GM19467 (cell line): ENCODE data around the gene CCDC192.
"Not testable (repeated sequence)": the region's sequence is repeated elsewhere in the genome, so short reads cannot be mapped to it uniquely, and the experiment has no call there.

Source experiments
- ATAC-seq: cut with Tn5 transposase; IDR thresholded peaks from one replicate; pipeline ENCODE4 v1.9.1; 2021; ENCODE audit warnings: mild to moderate bottlenecking, moderate library complexity; ENCODE audit not compliant: unreplicated experiment

CCDC192 gene

DNA sequence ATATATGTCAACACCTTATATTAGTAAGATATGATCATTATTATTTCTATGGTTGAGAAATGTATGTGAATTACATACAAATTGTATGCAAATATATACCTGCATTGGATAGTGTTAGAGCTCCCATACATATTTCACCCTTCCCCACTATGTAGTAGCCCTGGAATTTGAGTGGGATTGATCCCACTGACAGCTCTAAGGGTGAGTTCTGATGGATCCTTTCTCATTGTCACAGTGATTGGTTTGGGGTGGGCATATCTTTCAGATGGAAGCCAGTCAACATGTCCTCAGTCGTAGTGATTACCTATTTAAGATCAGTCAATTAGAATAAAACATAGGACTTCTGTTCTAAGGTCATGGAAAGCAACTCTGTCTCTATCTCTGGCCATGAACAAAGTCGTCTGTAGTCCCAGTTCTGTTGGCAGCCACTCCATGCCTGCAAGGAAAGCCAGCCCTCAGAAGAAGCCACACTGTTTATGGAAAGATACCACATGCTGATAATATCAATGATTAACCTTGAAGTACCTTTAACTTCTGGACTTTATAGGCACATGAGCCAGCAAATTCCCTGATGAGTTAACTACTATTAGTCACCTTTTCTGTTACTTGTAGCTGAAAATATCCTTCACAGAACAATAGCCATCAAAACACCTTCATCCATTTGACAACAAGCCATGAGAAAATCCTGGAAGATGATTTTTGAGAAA lies 5.1 kb upstream of the CCDC192 start:
- ATAC-seq: no peak

DNA sequence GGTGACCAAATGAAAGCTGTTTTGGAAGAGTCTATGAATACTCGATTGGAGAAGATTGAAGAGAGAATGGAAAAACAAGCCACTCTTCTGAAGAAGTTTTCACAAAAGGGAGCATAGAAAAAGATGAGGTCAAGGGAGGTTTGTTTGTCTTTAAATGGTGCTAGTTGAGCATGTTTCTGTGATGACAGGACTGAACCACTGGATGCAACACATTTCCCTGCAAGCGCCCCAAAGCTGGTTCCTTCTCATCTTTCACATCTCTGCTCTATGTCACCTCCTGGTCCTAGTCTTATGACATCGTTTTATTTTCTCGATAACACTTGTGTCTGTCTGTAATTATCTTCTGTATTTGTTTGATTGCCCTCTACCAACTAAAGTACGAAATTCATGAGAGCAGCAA lies 3.8 kb upstream of the CCDC192 start:
- ATAC-seq: no peak

DNA sequence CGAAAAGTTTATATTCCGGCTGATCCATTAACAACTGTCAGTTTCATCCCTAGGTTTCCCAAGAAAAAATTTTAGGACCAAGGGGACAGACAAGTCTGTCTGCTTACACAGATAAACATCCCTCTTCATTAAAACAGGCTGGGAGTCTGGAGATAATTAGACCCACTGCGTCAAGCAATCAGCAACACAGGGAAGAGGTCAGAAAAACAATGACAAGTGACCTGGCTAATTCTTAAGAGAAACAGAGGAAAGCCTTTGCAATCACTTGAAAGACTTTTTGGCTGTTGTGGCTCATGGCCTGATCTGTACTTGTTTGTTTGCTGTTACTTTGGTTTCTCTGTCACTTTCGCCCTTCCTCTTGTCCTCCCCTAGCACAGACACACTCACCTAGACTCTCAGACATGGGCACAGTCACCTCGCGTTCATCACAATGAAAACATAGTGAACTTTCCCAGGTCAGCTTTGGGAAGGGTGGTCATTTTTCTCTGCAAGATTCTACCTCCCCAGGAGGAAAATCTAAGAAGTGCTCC lies 2.9 kb upstream of the CCDC192 start:
- ATAC-seq: no peak

DNA sequence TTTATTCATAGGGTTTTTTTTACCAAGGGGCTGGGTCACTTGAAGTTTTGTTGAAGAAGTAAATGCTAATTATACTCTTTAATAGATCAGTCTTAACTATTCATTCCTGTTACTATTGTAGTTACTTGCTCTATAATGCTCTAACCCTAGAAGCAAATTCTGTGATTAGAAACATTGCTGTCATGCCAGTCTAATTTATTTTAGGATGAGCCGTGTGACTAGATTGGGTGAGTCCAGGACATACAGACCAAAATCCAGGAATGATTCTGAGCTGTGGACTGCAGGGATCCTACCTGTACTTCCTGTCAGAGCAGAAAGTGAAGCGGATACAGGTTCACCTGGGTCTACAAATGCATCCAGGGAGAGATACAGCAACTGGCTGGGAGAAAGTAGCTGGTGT lies 757 bp upstream of the CCDC192 start:
- ATAC-seq: no peak

DNA sequence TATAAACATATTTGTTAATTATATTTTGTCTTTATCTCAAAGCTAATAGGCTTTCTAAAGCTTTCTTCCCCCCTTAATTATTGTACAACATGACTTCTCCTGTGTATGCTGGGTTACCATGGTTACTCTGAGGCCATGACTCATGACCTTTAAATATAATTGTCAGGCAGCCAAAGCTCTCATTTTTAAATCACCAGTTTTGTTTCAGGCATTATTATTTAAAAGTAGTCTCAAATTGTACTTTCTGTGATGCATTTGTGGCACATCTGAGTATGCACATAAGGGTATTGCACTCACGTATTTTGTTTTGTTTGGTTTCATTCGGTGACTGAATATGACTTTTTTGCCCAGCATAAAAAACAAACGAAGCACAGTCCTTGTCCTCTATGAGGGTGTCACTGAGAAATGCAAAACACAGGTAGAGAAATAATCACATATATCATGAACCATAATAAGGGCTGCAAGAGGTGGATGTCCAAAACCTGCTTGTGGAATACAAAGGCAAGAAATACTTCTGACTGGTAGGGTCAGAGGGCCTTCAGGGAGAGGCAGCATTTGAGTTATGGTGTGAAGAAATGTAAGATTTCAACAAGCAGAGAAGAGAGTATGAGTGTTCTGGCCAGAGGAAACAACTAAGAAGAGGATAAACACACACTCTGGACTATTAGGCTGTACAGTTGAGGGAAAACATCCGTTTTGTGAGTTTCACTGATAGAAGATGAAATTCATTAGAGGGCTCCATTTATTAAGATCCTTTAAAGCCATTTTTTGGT lies 2.1 kb downstream of the CCDC192 start:
- no peak for ATAC-seq

DNA sequence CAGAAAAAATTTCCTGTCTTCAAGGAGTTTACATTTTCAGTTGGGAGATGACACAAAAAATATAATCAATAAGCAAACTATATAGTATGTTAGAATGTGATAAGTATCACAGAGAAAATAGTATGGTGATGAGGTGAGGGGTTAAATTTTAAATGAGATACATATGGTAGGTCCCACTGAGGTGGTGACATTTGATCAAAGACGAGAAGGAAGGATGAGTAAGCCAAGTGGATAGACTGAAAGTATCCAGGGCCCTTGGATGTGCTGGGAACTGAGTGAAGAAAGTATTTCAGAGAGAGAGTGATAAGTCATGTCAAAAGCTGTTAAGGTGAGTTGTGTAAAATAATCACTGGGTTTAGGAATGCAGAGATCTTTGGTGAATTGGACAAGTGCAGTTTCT lies 3.5 kb downstream of the CCDC192 start:
- no peak for ATAC-seq

DNA sequence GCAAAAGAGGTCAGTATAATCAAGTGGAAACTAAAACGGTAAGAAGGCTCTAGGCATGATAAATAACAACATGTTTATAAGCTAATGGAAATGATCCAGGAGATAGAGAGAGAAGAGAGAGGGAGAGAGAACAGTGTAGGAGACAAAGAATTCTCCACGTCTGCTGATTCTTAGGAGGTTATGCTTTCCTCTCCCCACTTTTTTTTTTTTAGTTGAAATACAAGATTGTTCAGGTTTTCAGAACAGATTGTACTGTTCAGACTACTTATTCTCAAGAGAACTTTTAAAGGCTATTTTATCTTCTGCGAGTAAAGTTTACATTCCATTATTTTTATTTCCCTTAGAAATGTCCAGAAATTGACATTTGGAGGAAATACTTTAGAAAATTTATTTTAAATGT lies 4.0 kb downstream of the CCDC192 start:
- ATAC-seq: no peak

DNA sequence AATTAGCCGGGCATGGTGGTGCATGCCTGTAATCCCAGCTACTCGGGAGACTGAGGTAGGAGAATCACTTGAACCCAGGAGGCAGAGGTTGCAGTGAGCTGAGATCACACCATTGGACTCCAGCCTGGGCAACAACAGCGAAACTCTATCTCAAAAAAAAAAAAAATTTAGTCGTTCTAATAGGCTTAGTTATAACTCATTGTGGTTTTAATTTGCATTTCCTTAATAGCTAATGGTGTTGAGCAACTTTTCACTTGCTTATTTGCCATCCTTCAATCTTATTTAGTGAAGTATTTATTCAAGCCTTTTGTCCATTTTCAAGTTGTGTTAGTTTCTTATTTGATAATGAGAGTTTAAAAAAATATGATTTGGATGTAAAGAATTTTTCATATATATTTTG lies 9.9 kb downstream of the CCDC192 start:
- not testable (repeated sequence) for ATAC-seq

DNA sequence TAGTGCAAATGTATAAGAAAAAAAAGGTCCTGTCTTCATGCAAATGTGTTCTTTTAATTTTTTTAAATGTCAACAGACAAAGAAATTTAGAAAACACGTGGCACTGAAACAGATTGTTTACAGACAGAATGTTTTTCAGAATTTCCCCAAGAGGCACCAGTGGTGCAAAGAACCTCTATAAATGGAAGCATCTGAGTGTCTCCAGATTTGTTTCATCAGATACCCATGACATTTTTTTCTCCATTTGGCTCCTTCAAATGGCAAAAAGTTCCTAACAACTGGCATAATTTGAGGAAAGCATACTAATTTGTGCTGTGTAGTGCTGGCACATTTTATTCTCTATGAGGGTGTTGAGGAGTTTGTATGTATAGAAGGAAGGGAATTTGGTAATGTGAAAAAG lies 15.0 kb downstream of the CCDC192 start:
- ATAC-seq: no peak

DNA sequence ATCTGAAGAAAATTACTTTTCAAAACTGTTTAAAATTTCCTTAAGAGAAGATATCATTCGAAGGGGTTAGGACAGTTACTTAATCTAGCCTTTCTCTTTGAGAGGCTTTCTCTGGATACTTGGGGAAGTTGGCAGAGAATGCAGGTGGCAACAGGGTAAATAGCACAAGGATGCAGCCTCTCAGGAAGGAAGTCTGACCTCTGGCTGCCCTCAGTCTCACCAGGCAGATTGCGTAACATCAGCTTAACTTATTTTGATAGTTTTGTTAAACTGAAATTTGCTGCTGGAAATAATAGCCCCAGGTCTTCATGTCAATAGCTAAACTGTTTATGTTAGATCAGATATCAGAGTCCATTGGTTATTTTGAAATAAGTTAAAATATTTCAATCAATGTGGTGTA lies 20.4 kb downstream of the CCDC192 start:
- ATAC-seq: no peak

DNA sequence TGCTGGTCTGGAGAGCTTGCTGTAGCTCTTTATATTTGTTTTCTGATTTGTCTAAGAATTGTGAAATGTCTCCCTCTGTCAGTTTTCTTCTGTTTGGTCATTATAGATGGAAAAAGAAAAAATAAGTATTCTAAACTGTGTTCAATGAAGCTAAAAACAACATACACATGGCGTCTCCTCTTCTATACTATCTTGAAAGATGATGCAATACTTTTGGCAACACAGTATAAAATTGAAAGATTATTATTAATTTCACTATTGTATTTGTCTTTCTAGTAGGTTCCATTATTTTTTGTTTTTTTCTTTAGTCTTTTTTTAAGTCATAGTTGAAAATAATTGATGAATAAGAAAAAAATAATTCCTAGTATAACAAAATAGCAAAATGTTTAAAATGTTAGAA lies 22.5 kb downstream of the CCDC192 start:
- ATAC-seq: no peak

DNA sequence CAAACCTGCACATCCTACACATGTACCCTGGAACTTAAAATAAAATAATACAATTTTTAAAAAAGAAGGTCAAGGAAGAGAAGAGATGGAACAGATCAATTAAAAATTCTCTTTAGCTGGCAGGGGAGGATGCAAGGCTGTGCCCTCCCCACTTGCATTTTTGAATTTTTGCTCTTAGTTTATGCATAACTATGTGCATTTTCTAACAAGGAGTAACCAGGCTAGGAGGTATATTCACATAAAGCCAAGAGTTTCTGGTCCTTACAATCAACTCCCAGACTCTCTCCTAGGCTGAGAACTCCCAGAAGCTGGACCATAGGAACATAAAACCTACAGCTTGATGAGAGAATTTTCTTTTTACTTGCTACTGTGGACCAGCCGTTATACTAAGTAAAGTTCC lies 29.8 kb downstream of the CCDC192 start:
- no peak for ATAC-seq

DNA sequence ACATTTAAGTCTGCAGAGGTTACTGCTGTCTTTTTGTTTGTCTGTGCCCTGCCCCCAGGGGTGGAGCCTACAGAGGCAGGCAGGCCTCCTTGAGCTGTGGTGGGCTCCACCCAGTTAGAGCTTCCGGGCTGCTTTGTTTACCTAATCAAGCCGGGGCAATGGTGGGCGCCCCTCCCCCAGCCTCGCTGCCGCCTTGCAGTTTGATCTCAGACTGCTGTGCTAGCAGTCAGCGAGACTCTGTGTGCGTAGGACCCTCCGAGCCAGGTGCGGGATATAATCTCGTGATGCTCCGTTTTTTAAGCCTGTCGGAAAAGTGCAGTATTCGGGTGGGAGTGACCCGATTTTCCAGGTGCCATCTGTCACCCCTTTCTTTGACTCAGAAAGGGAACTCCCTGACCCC lies 36.2 kb downstream of the CCDC192 start:
- not testable (repeated sequence) for ATAC-seq

DNA sequence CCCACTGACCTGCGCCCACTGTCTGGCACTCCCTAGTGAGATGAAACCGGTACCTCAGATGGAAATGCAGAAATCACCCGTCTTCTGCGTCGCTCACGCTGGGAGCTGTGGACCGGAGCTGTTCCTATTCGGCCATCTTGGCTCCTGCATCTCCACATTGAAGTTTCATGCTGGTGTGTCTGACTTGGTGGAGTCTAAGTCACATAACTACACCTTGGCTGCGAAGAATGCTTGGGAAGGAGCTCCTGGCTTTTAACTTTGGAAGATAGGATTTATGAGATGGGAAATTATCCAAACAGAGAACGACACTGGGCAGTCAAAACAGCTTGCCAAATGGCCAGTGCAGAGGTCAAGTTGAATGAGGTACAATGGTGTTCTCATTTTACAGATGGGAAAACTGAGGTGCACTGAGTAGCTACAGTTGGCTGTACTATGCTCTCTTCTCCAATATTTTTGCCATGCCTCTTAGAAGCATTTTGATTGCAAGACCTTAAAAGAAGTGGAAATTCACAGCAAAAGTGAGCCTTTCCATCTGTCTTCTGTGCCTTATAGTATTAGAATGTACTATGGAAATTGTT lies 36.7 kb downstream of the CCDC192 start:
- ATAC-seq: no peak

DNA sequence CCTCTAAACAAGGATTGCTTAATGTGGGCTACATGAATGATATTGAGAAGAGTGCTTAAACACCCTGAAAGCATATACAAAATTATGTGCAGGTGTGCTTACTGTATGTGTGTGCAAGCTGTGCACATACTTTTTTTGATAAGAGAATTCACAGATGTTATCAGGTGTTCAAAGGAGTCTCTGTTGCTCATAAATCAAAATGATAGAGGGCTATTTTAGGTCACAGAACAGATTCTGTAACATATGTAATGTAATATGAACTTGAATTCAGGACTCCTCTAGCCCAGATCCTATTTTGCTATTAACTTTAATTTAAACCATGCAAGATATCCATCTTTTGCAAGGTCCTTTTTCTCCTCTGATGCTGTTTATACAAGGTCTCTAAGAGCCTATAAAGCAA lies 38.2 kb downstream of the CCDC192 start:
- ATAC-seq: no peak

DNA sequence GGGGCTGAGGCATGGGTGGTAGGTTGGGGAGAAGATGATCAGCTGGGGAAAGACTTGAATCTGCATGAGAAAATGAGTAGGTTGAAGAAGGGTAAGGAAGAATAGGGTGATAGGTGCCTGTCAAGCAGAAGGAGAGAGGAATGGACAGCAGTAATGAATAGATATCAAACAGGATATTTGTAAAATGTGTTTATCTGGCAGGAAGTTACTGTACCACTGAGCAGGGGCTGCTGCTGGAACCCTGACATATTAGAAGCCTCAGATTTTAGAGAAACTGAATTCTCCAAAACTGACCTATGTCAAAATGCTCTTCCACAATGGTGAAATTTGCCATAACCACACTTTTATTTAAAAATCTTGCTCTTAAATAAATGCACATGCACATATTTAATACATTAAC lies 41.0 kb downstream of the CCDC192 start:
- ATAC-seq: no peak

DNA sequence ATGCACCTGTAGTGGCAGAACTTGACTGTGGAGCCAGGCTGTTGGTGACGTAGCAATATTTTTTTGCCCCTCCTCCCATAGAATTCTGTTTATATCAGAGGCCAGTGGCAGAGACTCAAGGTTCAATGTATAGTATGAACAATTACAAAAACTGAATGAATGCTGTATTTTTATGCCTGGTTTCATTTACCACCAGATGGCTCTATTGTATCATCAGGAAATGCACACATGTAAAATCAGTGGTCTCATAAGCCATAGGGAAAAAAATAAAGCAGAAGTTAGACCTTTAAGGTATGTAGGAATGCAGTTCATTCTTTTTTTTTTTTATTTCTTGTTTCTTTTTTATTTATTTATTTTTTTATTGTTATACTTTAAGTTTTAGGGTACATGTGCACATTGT lies 43.6 kb downstream of the CCDC192 start:
- ATAC-seq: no peak

DNA sequence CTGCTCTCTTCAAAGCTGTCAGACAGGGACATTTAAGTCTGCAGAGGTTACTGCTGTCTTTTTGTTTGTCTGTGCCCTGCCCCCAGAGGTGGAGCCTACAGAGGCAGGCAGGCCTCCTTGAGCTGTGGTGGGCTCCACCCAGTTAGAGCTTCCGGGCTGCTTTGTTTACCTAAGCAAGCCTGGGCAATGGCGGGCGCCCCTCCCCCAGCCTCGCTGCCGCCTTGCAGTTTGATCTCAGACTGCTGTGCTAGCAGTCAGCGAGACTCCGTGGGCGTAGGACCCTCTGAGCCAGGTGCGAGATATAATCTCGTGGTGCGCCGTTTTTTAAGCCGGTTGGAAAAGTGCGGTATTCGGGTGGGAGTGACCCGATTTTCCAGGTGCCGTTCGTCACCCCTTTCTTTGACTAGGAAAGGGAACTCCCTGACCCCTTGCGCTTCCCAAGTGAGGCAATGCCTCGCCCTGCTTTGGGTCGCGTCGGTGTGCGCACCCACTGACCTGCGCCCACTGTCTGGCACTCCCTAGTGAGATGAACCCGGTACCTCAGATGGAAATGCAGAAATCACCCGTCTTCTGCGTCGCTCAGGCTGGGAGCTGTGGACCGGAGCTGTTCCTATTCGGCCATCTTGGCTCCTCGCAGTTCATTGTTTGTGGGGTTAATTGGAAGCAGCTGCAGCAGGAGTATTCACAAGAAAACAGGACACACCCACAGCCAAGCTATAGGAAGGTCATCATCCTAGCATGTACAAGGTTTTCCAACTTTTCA lies 49.5 kb downstream of the CCDC192 start:
- not testable (repeated sequence) for ATAC-seq

DNA sequence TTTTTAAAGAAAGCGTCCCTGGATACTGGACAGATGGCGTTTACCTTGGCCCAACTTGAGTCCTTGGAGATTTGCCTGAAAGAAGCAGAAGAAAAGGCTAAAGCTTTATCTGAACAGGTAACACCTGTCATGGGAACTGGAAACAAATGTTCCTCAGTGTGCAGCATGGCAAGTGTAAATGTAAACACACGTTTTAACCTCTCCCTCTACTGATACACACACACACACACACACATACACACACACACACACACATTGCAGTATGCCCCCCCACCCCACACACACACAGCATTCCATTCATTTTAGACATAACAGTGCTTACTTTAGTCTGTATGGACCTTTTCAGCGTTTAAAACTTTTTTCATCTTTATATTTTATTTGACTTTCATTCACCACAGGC lies 51.1 kb downstream of the CCDC192 start:
- ATAC-seq: no peak

DNA sequence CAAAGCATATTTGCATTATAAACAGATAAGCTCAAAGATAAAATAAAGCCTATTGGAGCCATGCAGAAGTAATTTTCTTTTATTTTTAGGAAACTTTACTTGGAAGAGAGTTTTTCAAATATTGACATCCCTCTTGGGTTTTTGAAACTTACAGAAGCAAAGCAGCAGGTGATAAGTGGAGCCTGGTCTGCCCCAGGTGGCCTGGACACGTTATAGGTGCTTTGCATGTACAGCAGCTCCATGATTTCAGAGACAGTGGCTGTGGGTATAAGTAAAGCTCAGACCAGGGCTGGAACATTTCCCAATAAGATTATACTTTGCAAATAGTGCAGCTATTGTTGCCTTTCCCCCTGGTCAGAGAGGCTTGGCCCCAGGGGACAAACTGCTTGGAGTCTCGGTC lies 51.5 kb downstream of the CCDC192 start:
- ATAC-seq: no peak

DNA sequence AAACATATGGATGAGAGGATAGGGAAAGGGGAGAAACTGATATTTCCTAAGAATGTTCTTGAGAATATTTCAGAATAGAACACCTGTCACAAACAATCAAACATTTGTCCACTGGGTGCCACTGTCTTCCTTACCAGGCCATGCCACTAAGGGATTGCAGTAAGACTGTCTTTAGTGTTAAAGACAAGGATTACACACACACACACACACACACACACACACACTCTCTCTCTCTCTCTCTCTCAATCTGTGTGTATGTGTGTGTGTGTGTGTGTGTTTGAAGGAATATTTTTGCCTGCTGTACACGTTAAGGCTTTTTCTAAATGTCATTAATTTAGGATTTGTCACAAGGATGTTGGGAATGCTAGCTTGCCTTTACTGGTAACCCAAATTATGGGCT lies 54.4 kb downstream of the CCDC192 start:
- ATAC-seq: peak; percentile 75
